PC-3 (cell line): ENCODE results near the gene KIF20B.

Source experiments
- CTCF ChIP-seq: fragments of 300-600 bp; sonication (generic); conservative IDR thresholded peaks from 2 replicates; pipeline ENCODE4 v1.5.1; 2017; ENCODE audit warnings: antibody characterized with exemption, low read depth, mild to moderate bottlenecking, low read length
- EZH2 ChIP-seq: fragments of 300-600 bp; sonication (generic); IDR thresholded peaks from one replicate; pipeline ENCODE4 v1.6.1; 2017; ENCODE audit warnings: antibody characterized with exemption, mild to moderate bottlenecking, low read length; ENCODE audit not compliant: unreplicated experiment
- EZH2phosphoT487 ChIP-seq: fragments of 300-600 bp; sonication (generic); IDR thresholded peaks from 2 replicates; pipeline ENCODE4 v1.6.1; 2018; ENCODE audit warnings: mild to moderate bottlenecking, antibody characterized with exemption, low read length, borderline replicate concordance

GRCh38 chr10:89793649-89794254 is 92.4 kb downstream of the KIF20B start:
- TF ChIP-seq CTCF (peak; percentile 84), EZH2 (no peak), EZH2phosphoT487 (no peak)
